ENCODE data around the gene HCN1. TPM values are rescaled to one million over a fixed set of nuclear protein-coding genes. Genes with fewer than 3 reads are reported as not detected.

The HCN1 gene
- total RNA-seq (2014; rRNA removed; shearing (Covaris generic)), result not detected in 2 replicates

DNA sequence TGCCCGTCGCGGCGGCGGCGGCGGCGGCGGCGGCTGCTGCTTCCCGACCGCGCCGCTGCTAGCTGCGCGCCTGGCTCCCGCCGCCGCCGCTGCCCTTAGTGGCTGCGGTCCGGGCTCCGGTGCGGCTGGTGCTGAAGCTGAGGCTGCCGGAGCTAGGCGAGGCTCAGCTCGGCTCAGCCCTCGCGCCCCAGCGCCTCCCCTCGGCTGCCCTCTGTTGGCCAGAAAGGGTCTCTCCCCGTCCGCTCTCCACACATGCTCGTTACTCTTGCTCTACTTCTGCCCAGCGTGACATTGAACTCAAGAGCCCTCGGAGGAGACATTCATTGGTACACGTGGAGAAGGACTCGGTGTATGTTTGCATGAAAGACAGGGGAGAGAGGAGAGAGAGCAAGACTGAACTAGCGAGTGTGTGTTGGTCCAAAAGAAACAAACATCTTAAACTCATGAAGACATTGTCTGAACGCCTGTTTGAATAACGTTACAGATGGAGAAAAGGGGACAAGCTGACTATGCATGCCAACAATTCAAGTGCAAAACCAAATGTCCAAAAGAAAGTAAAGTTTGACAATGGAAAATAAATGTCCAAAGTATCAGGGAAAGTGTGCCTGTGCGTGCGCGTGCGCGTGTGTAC, at the start of gene HCN1:
Gene HCN1 (minus strand): TSS at position 175 of the 631 bp plus-strand sequence.
- DNase-seq (ENCODE audit: low spot score), result no peak

DNA sequence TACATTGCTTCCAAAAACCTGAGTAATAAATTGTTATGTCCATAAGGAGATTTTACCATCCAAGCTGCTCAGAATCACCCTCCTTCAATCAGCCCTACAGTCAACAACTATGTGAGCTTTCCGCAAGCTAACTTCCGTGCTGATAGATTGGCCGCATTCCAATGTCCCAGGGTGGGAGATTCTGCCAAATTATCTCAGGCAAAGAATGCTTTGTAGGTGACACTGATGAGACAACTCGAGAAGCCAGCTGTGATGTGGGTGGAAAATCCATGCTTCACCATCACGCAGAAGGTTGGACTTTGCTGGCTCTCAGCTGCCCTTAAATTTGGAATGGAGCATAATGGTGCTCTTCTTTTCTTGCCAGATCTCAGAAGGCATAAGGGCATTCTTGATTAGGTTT, 44.9 kb upstream of the HCN1 start:
- DNase-seq (ENCODE audit: low spot score), result no peak

DNA sequence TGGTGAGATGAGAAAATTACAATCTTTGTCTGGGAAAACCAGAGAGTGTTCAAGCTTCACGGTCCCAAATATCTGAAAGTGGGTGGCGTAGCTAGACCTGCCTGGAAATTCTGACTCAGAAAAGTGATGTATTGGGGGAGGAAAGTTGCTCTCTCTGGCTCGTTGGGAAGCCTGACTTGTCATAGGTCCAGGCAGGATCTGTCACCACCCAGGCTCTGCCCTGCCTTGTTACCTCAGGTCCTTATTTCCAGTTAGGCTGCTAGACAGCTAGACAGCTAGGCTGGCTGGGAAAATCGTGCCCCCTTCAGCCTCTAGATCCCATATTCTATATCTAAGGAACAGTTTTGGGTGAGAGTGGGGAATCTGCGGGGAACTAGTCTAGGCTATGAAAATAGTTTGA, 41.0 kb upstream of the HCN1 start:
- DNase-seq (ENCODE audit: low spot score), result no peak

DNA sequence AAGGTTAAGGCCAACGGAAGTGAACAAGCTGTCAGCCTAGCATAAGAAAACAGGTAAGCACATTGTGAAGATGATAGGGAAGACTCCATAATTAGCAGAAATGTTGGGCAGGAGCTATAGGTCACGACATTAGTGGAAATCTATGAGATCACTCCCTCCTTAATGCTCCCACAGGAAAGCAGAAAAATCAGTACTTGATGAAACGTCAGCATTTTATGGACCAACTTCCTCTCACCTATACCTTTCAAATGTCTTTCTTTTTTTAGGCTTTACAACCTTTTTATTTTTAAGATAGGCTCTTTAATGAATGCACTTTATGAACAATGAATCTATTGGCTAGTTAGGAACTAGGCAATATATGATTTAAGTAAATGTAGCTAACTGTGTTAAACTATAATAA, 29.4 kb upstream of the HCN1 start:
- no peak for DNase-seq (ENCODE audit: low spot score)

DNA sequence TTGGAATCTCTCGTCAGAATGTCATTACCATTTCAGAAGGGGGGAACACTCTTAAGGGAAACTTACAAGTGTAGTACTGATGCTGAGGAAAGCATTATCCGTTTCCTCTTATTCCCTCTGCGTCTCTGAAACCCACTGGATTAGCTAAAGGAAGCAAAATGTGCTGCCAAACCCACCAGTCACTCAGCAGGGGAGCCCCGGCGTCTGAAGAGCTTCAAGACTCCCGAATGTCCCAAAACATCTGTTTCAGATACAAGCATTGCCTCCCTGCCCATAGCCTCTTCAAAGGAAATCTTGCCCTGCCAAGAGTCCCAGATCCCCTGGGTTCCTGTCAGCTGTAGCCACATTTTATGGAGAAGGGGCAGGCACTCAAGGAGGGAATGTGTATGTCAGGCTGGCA, 1.0 kb upstream of the HCN1 start:
- no peak for DNase-seq (ENCODE audit: low spot score)

DNA sequence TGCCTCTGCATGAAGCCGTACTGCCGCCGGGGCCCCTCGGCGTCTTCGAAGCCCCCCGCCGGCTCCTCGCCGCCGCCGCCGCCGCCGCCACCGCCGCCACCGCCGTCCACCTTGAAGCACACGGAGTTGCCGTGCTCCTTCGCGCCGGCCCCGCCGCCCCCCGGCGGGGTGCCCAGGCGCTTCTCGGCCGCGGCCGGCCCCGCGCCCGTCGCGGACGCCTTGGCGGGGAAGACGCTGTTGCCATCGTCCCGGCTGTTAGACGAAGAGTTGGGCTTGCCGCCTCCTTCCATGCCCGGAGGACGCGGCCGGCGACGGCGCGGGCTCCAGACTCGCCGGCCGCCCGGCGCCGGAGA, 400 bp downstream of the HCN1 start:
- no peak for DNase-seq (ENCODE audit: low spot score)

DNA sequence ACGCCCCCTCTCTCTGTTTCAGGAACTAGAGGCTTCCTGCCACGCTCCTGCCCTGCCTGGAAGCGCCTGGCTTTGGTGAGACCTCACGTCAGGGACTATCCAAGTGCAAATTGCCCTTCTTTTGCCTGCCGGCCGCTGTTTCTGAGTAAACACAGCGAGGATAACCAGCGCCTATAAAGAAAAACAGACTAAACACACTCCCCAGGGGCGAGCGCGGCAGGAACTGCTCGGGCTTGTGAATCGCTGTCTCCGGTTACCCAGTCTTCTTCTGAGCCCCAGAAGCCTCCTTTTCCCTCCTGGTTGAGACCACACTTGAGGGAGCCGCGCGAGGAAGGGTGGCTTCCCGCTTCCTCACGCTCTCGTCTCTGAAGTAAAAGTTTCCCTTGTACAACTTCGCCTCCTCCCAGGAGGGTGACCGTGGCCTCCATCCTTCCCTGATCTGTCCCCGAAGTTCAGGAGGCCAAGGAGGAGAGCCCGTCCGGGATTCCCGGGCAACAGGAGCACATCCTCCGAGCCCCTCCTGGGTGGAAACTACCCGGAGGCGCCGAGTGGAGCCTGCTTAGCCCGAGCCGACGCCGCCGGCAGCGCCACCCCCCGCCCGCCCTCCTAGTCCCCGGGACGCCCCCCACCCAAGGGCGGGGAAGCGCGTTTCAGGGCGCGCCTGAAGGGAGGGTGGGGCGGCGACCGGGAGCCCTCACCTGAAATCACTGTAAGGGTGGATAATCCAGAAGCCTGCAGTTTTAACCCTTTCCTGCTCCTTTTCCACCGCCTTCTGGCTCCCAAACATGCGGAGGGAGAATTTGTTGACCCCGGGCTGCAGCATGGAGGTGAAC, 993 bp downstream of the HCN1 start:
- no peak for DNase-seq (ENCODE audit: low spot score)

DNA sequence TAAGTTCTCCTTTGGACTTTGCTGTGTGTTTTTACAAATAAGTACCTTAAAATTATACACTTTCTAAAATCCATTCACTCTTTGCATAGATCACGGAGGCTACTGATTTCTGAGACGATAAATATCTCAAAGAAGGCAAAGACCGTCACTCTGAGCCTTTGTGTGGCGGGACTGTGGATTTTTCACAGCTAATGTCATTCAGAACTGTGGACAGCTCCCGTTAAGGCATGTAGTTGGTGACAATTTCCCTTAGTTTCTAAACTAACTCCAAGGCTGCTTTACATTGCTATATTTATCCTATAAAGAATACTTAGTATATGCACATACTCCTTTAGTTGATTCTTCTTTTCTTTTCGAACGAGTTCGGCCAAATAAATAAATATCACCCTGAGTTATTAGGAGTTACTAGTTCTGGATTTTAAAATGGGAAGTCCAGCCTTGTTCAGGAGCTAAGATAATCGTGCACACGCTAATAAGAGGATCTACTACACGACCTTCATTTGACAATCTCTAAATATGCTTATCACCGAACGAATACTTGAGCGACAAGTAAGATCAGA, 1.8 kb downstream of the HCN1 start:
- DNase-seq (ENCODE audit: low spot score), result peak; percentile 9

DNA sequence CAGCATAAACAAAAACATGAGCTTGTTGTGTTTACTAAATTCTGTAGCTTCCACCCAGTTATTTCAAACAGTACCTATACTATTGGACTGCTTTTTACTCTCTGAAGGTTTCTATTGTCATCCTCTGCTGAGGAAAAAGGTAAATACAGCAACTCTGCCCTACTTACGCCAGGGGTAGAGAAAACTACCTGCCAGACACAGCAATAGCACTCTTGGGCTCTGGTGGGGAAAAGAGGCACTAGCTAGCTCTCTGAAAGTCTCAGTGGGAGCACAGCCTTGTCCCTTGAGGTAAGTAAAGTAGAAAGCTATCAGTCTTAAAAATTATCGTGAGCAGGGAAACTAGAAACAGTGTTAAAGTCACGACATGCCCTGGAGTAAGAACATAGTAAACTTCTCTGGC, 3.7 kb downstream of the HCN1 start:
- DNase-seq (ENCODE audit: low spot score), result peak; percentile 1

DNA sequence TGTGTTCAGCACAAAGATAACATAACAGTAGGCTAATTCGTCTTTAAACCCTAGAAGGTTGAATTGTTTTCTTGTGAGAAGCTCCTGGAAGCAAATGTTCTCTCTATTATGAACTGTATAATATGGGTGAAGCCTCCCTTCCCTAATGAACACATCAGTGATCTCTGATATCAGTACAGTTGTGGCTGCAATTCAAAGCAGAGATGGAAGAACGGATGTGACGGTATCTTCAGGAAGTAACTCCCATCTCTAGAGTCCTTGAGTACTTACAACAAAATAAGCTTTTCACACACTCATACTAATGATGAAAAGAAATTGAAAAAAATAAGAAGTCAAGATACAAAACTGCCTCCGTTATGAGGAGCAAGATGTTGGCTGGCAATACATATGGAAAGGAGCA, 4.5 kb downstream of the HCN1 start:
- DNase-seq (ENCODE audit: low spot score), result no peak

DNA sequence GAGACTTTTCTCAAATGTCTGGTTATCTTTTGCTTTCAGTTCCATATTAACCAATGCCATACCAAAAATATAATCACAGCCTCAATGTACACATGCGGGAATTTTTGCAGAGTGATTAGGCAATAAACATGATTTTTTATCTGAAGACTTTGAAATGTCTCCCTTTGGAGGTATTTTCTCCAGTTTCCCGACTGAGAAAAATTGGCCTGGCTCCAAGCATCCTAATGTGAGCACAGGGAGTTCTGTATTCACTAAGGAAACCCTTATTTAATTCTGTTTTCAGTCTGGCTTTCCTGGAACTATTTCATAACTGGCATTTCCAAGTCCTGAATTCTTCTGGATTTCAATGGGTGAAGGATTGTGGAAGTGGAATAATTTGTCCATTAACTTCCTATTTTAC, 8.5 kb downstream of the HCN1 start:
- DNase-seq (ENCODE audit: low spot score), result no peak

DNA sequence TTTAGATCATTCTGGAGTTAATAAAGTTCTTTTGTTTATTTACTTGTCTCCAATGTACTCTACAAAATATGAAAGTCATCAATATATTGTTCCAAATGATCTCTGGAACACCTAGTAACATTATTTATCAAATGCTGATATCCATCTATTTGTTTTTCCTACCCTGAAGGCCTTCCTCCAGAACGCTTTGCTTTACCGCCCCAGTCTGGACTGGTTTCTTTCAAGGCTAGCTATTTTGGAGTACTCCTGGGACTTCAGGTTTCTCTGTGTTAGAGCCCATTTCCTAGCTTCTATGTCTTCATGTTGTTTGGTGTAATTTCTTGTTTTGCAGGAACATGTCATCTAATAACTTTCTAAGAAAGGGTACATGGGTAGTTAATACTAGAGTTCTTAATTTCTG, 9.6 kb downstream of the HCN1 start:
- no peak for DNase-seq (ENCODE audit: low spot score)

DNA sequence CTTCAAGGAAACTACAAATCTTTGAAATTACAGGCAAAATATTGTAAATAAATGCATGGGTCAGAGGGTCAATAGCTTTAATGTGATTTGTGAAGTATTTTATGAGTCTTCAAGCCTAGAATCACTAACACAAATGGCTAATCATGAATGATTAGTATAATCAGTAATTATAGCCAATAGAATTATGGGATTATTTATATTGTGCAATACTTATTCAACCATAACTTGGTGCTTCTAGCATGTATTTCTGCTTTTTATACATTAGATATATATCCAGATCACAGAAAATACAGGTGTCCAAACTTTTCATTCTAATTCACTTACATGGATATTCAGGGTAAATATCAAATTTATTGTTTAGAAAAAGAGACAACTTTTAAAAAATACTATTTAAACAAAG, 12.1 kb downstream of the HCN1 start:
- DNase-seq (ENCODE audit: low spot score), result no peak

DNA sequence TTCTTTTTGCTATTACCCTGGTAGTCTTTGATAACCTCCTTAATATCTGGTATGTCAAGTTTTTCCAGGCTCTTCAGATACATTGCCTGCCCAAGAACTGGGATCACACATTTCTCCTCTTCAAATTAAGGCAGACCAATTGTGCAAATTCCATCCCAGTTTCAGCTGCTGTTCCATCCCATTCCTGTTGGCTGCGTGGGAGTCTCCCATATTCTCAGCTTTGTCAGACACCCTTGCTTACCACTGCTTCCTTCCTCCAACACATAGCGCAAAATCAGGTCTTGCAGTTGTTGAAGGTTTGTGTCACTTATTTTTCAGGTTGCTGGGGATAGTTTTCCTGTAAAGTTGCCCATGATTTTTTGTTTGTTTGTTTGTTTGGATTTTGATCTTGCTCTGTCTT, 15.2 kb downstream of the HCN1 start:
- DNase-seq (ENCODE audit: low spot score), result no peak

DNA sequence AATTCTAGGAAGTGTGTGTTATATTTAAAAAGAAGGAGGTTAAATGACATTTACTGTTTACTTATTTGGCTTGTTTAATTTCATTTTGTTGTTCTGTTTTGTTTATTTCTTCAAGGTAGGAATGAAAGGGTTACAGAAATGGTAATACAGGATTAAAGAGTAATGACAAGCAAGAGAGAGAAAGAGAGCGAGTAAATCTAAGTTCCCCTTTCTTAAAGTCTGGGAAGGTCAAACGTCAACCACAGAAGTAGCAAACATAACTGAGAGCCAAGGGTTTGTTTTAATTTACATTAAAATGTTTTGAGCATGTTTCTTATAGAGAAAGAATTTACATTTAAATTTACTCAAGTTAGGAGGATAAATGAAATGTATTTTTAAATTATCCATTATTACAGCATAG, 18.7 kb downstream of the HCN1 start:
- DNase-seq (ENCODE audit: low spot score), result no peak

DNA sequence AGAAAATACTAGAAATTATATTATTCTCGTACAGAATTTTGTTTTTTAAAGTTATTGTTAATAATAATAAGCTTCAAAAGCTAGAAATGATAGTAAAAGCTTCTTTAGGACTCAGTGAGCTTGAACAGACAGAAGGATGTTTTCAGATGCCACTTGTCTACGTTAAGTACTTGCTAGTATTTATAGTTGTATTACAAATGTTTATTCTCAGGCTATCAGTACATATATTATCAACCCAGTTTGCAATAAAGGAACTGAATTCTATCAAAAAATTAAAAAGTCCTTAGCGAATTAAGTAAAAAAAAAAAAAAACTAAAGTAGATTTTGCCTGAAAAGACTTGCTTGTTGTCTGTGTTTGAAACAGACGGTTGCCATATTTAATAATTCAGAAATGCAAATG, 23.9 kb downstream of the HCN1 start:
- no peak for DNase-seq (ENCODE audit: low spot score)

DNA sequence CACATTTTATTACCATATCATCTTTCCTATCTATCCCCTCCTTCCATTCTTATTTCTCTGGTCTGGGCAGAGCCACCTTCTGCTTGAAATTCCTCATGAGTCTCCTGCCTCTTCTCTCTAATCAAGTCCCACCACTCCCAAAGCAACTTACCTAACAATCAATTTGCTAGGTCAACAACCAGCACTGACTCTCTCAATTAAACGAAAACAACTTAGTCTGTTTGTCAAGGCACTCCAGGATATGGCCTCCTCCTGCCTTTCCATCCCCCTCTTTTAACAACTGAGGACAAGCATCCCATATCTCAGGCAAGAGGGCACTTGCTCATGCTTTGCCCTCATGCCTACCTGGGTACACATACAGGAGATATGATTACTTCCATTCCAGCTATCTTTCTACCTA, 47.4 kb downstream of the HCN1 start:
- no peak for DNase-seq (ENCODE audit: low spot score)

DNA sequence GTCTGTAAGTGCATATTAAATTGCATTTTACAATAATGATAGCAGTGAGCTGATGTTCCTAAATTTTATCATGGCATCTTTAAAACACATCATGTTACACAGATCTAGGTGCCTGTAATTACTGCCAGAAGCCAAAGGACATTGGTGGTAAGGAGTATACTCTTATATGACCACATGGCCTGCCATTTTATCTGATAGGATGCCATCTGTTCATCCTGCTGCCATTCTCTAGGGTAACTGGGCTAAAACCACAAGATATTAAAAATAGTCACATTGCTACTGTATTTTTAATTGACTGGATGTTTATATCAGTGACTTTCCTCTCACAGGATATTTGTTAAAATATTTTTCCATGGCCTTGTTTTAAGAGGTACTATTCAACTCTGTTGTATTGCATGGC, 53.1 kb downstream of the HCN1 start:
- DNase-seq (ENCODE audit: low spot score), result no peak

DNA sequence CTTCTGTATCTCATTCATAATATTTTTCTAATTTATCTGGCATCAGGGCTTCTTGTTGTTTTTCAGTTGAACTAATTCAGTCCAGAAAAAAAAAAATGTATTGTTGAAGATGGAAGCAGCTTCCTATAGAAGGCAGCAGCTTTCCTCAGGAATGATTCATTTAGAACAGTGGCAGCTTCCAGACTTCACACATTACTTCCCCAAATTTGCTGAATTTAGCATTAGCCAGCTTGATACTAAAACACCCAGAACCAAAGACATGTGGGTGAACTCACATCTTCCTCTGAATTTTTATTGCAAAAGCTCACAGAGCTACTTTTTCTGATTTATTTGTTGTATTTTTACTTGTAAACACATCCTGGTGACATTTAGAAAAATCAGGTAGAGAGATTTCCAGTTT, 53.8 kb downstream of the HCN1 start:
- no peak for DNase-seq (ENCODE audit: low spot score)

DNA sequence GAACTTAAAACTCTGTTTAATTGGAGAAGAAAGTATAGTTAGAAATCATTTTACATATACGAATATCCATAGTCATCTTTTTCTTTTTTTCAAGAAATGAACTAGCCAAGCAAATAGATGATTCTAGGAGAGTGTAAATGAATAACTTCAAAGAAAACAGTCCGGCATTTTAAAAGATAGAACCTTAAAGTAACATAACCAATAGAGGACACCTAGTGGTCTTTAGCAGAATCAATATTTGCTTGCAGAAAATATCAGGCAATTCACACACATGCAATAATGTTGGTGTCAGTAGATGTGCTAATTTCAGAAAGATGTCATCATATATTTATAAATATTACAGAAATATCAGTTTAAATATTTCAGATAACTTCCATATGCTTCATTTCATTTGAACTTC, 57.1 kb downstream of the HCN1 start:
- no peak for DNase-seq (ENCODE audit: low spot score)

DNA sequence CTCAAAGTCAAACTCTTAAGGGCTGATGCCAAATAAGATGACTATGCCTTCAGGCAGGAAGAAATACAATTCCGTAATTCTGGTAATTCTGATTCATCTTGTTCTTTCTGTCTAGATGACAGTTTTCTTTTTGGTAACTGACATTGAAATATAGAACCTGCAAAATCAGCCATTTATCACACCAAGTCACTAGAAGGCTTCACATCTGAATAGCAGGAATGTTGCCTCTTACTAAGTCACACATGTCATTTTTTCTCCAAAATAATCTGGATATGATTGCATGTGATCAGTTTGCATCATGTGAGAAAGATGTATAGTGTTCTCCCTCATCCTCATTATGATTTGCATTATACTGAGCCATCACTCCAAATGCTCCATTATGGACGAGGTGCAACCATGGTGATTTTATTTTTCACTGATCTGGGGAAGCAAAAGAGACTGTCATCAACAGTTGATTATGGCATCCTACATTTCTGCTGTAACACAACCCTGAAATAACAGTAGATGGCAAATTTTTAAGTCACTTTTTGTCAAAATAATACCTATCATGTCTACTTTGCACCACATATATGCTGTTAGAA, 69.0 kb downstream of the HCN1 start:
- no peak for DNase-seq (ENCODE audit: low spot score)

DNA sequence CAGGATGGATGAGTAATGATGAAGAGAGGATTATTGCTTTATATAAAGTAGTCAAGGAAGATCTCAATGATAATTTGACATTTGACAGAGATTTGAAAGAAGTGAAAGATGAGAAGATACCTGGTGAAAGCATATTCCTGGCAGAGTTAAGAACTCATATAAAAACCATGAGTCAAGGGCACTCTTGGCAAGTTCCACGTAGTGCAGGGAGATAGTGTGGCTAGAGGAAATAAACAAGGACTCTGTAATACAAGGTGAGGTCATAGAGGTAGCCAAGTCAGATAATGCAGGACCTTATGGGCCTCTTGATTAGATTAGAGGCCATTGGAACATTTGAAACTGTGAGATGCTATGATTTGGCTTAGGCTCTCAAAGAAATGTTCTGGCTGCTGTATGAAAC, 72.3 kb downstream of the HCN1 start:
- DNase-seq (ENCODE audit: low spot score), result no peak

DNA sequence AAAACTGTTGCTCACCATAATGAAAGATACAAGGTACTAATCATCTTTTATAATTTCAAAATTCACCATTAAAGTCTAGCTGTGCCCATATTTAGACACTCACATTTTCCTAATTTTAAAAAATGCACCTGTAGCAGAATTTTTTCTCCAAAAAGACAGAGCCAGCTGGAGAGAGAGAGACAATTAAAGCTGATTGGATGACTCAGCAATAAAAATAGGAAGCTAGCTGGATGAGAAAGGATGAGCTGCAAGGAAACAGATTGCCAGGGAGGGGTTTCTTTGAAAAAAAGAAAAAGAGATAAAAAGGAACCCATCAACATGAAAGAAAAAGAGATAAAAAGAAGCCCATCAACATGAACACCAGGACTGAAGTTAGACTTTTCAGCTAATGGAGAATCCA, 73.8 kb downstream of the HCN1 start:
- DNase-seq (ENCODE audit: low spot score), result no peak
